Left renal cortex interstitium (tissue), 4 donors: ENCODE data around the gene NFKBIL1. TPM values are rescaled to one million over a fixed set of nuclear protein-coding genes. Genes with fewer than 3 reads are reported as not detected.
"Not testable (repeated sequence)": the region's sequence is repeated elsewhere in the genome, so short reads cannot be mapped to it uniquely, and the experiment has no call there.

Experiments
- DNase-seq, 4 donors: peaks; one replicate each; pipeline ENCODE4 v3.0.0-alpha.2; 2013; ENCODE audit warnings: low read depth in 4 of 4, low spot score in 2 of 4, missing footprints in 1 of 4
- polyA plus RNA-seq, 4 donors: library from polyadenylated mRNA; unstranded; fragments of 120-200 nt; gene quantifications; one replicate each; pipeline ENCODE4 v1.2.1, GENCODE V29; 2013; ENCODE audit not compliant: insufficient read length in 4 of 4

The NFKBIL1 gene
- polyA plus RNA-seq, 4 donors, result 18.4 to 29.0 (median 25.5) TPM

GRCh38 chr6:31534011-31534410, 13.4 kb upstream of the NFKBIL1 start:
- DNase-seq, result no peak

GRCh38 chr6:31534521-31535040, 12.8 kb upstream of the NFKBIL1 start:
- DNase-seq, result no peak

GRCh38 chr6:31535538-31536324, 11.7 kb upstream of the NFKBIL1 start:
- DNase-seq, result no peak

GRCh38 chr6:31538805-31539400, 8.5 kb upstream of the NFKBIL1 start:
- DNase-seq, result no peak

GRCh38 chr6:31540640-31541039, 6.8 kb upstream of the NFKBIL1 start:
- DNase-seq, result no peak

GRCh38 chr6:31541059-31541657, 6.2 kb upstream of the NFKBIL1 start:
- peak in 3 of 4 donors; percentile 22 to 38 (median 24) for DNase-seq

GRCh38 chr6:31541658-31542521, 5.5 kb upstream of the NFKBIL1 start, which contains the start of gene DDX39B:
Gene DDX39B, minus strand, starts transcription at chr6:31542003. Its CDS starts 1,471 bp downstream, at chr6:31540532.
- peak; percentile 95 to 99 (median 96) for DNase-seq

- no peak for DNase-seq
Observed at GRCh38 chr6:31543639-31544038, 3.8 kb upstream of the NFKBIL1 start.

- DNase-seq, result no peak
Observed at GRCh38 chr6:31544676-31545075, 2.7 kb upstream of the NFKBIL1 start.

GRCh38 chr6:31545291-31545690, 2.1 kb upstream of the NFKBIL1 start:
- no peak for DNase-seq

GRCh38 chr6:31546339-31546957, 960 bp upstream of the NFKBIL1 start, which contains the start of gene ATP6V1G2:
Gene ATP6V1G2, minus strand, starts transcription at chr6:31546608. Its CDS starts 49 bp downstream, at chr6:31546559.
- DNase-seq, result peak in 3 of 4 donors; percentile 77 to 84 (median 78)

GRCh38 chr6:31547727-31548543, 527 bp downstream of the NFKBIL1 start:
- DNase-seq, result no peak

GRCh38 chr6:31548544-31548873, 1.1 kb downstream of the NFKBIL1 start:
- DNase-seq, result no peak

- not testable (repeated sequence) for DNase-seq
Observed at GRCh38 chr6:31551371-31551770, 4.0 kb downstream of the NFKBIL1 start.

- DNase-seq, result no peak
Observed at GRCh38 chr6:31556307-31556706, 8.9 kb downstream of the NFKBIL1 start.

GRCh38 chr6:31557443-31558317, 10.3 kb downstream of the NFKBIL1 start:
- DNase-seq, result no peak

- no peak for DNase-seq
Observed at GRCh38 chr6:31558318-31558625, 10.9 kb downstream of the NFKBIL1 start.
